ENCODE data around the gene MRPL11. TPM values are rescaled to one million over a fixed set of nuclear protein-coding genes. Genes with fewer than 3 reads are reported as not detected.
"Not testable (repeated sequence)": the region's sequence is repeated elsewhere in the genome, so short reads cannot be mapped to it uniquely, and the experiment has no call there.

Gene MRPL11
- total RNA-seq, 1 donor from 2014 or later, result 33.1 TPM

DNA sequence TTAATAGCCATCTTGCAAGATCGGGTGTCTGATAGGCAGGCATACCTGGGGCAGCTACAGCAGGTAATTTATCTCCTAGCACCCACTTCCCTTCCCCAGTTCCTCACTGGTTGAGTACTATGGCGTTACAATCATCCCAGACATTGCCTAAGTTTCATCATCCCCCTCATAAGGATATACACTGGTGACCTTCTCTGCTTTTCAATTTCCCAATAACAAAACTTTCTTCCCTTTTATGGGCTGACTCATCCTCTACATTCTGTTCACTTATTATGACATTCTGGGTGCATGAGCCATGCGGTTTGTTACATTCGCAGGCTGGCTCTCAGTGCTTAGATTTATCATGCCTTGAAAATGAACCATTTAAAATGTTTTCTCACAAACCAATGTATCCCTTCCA lies 5.0 kb upstream of the MRPL11 start:
- no peak overlapping the region for H3K4me3 ChIP-seq (ENCODE audit: insufficient read depth, low read depth, low read length)
- peak; percentile 47 for DNase-seq (ENCODE audit: low read depth)
- no peak overlapping the region for H3K27ac ChIP-seq (ENCODE audit: low read depth, low read length)
- no peaks in the 10 kb centered on the region for H3K36me3 ChIP-seq (ENCODE audit: insufficient read depth, low read length)
- H3K27ac Mint-ChIP-seq (ENCODE audit: unreplicated experiment), result no peak overlapping the region
- no peak overlapping the region for H2AFZ ChIP-seq (ENCODE audit: low read depth, low read length)
- no peaks in the 10 kb centered on the region for H3K4me1 Mint-ChIP-seq (ENCODE audit: low read depth, unreplicated experiment)
- H3K79me2 ChIP-seq (ENCODE audit: insufficient read depth, low read length), result no peaks in the 10 kb centered on the region
- H3K9me3 Mint-ChIP-seq (ENCODE audit: unreplicated experiment), result peaks cover 11% of the 10 kb centered on the region
- no peak overlapping the region for H3K4me3 Mint-ChIP-seq (ENCODE audit: unreplicated experiment)
- peaks cover 11% of the 10 kb centered on the region for H3K27me3 Mint-ChIP-seq (ENCODE audit: low read depth, unreplicated experiment)
- H3K36me3 Mint-ChIP-seq (ENCODE audit: low read depth, unreplicated experiment), result peaks cover under 1% of the 10 kb centered on the region
- no peaks in the 10 kb centered on the region for H4K20me1 ChIP-seq (ENCODE audit: insufficient read depth, low read length)
- no peak overlapping the region for H3K9ac ChIP-seq (ENCODE audit: low read length)
- TF ChIP-seq EZH2 (IDR thresholded peaks at IDR 0.05; ENCODE audit: insufficient read depth, low read length), result no peak
- no peak for TF ChIP-seq CTCF (IDR thresholded peaks at IDR 0.05; ENCODE audit: insufficient read depth, low read depth, low read length)
- peaks cover 11% of the 10 kb centered on the region for H3K9me3 ChIP-seq (ENCODE audit: insufficient read depth, low read depth, low read length)
- peaks cover 3% of the 10 kb centered on the region for H3K27me3 ChIP-seq (ENCODE audit: insufficient read depth, low read length)
- H3K4me1 ChIP-seq (ENCODE audit: insufficient read depth, low read length), result no peaks in the 10 kb centered on the region
- FAIRE-seq, result peak; percentile 9
- no peak overlapping the region for H3K4me2 ChIP-seq (ENCODE audit: low read length)

GRCh38 chr11:66440940-66441282 lies 2.3 kb upstream of the MRPL11 start:
- H3K4me1 ChIP-seq (ENCODE audit: insufficient read depth, low read length); DNase-seq (ENCODE audit: low read depth); FAIRE-seq; H3K4me3 ChIP-seq (ENCODE audit: insufficient read depth, low read depth, low read length); H3K27me3 ChIP-seq (ENCODE audit: insufficient read depth, low read length); H3K4me2 ChIP-seq (ENCODE audit: low read length); H3K4me3 Mint-ChIP-seq (ENCODE audit: unreplicated experiment); H3K27ac Mint-ChIP-seq (ENCODE audit: unreplicated experiment); H3K79me2 ChIP-seq (ENCODE audit: insufficient read depth, low read length); H3K9ac ChIP-seq (ENCODE audit: low read length); H3K27ac ChIP-seq (ENCODE audit: low read depth, low read length); H3K4me1 Mint-ChIP-seq (ENCODE audit: low read depth, unreplicated experiment); H2AFZ ChIP-seq (ENCODE audit: low read depth, low read length); H3K36me3 ChIP-seq (ENCODE audit: insufficient read depth, low read length); H4K20me1 ChIP-seq (ENCODE audit: insufficient read depth, low read length); H3K27me3 Mint-ChIP-seq (ENCODE audit: low read depth, unreplicated experiment): not testable (repeated sequence)
- peaks cover 11% of the 10 kb centered on the region for H3K9me3 ChIP-seq (ENCODE audit: insufficient read depth, low read depth, low read length)
- H3K36me3 Mint-ChIP-seq (ENCODE audit: low read depth, unreplicated experiment), result peaks cover 12% of the 10 kb centered on the region
- peaks cover 11% of the 10 kb centered on the region for H3K9me3 Mint-ChIP-seq (ENCODE audit: unreplicated experiment)

DNA sequence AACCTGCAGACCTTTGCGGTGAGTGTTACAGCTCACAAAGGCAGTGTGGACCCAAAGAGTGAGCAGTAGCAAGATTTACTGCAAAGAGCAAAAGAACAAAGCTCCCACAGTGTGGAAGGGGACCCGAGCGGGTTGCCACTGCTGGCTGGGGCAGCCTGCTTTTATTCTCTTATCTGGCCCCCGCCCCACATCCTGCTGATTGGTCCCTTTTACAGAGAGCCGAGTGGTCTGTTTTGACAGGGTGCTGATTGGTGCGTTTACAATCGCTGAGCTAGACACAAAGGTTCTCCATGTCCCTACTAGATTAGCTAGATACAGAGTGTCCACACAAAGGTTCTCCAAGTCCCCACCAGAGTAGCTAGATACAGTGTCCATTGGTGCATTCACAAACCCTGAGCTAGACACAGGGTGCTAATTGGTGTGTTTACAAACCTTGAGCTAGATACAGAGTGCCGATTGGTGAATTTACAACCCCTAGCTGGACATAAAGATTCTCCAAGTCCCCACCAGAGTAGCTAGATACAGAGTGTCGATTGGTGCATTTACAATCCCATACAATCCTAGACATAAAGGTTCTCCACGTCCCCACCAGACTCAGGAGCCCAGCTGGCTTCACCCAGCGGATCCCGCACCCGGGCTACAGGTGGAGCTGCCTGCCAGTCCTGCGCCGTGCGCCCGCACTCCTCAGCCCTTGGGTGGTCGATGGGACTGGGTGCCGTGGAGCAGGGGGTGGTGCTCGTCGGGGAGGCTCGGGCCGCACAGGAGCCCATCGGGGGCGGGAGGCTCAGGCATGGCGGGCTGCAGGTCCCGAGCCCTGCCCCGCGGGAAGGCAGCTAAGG lies 1.7 kb upstream of the MRPL11 start:
- not testable (repeated sequence) for H3K79me2 ChIP-seq (ENCODE audit: insufficient read depth, low read length); H3K27ac ChIP-seq (ENCODE audit: low read depth, low read length); H3K36me3 ChIP-seq (ENCODE audit: insufficient read depth, low read length); H3K27me3 ChIP-seq (ENCODE audit: insufficient read depth, low read length); H4K20me1 ChIP-seq (ENCODE audit: insufficient read depth, low read length); H3K4me1 ChIP-seq (ENCODE audit: insufficient read depth, low read length); H3K27ac Mint-ChIP-seq (ENCODE audit: unreplicated experiment); DNase-seq (ENCODE audit: low read depth); H2AFZ ChIP-seq (ENCODE audit: low read depth, low read length); H3K4me3 ChIP-seq (ENCODE audit: insufficient read depth, low read depth, low read length); H3K9ac ChIP-seq (ENCODE audit: low read length); H3K4me2 ChIP-seq (ENCODE audit: low read length); H3K4me1 Mint-ChIP-seq (ENCODE audit: low read depth, unreplicated experiment); H3K27me3 Mint-ChIP-seq (ENCODE audit: low read depth, unreplicated experiment); FAIRE-seq
- Mint-ChIP-seq H3K4me3 (ENCODE audit: unreplicated experiment) (peak overlapping the region; percentile 8), H3K9me3 (ENCODE audit: unreplicated experiment) (peaks cover 11% of the 10 kb centered on the region), H3K36me3 (ENCODE audit: low read depth, unreplicated experiment) (peaks cover 15% of the 10 kb centered on the region)
- peaks cover 11% of the 10 kb centered on the region for H3K9me3 ChIP-seq (ENCODE audit: insufficient read depth, low read depth, low read length)
